Measurements from ENCODE around the gene EIF1B. TPM values are rescaled to one million over a fixed set of nuclear protein-coding genes. Genes with fewer than 3 reads are reported as not detected.

Gene EIF1B
- total and polyA plus RNA-seq, 2 of the 13 experiments (the other 11 are each of a cell fraction or from before 2014, with no cell fraction given) = 12.7 to 29.1 TPM

- TF ChIP-seq SRSF4 (IDR thresholded peaks at IDR 0.05; ENCODE audit: low read depth, low read length, poor library complexity, severe bottlenecking) = no peak
- no peak for TF ChIP-seq ZZZ3 (CRISPR knock-in tag; IDR thresholded peaks at IDR 0.05; ENCODE audit: borderline replicate concordance)
- TF ChIP-seq, protein P1, sequence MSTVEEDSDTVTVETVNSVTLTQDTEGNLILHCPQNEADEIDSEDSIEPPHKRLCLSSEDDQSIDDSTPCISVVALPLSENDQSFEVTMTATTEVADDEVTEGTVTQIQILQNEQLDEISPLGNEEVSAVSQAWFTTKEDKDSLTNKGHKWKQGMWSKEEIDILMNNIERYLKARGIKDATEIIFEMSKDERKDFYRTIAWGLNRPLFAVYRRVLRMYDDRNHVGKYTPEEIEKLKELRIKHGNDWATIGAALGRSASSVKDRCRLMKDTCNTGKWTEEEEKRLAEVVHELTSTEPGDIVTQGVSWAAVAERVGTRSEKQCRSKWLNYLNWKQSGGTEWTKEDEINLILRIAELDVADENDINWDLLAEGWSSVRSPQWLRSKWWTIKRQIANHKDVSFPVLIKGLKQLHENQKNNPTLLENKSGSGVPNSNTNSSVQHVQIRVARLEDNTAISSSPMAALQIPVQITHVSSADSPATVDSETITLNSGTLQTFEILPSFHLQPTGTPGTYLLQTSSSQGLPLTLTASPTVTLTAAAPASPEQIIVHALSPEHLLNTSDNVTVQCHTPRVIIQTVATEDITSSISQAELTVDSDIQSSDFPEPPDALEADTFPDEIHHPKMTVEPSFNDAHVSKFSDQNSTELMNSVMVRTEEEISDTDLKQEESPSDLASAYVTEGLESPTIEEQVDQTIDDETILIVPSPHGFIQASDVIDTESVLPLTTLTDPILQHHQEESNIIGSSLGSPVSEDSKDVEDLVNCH (CRISPR knock-in tag; IDR thresholded peaks at IDR 0.05) = no peak
- TF ChIP-seq ARNTL (CRISPR knock-in tag; IDR thresholded peaks at IDR 0.05) = no peak
- TF ChIP-seq, protein P2, sequence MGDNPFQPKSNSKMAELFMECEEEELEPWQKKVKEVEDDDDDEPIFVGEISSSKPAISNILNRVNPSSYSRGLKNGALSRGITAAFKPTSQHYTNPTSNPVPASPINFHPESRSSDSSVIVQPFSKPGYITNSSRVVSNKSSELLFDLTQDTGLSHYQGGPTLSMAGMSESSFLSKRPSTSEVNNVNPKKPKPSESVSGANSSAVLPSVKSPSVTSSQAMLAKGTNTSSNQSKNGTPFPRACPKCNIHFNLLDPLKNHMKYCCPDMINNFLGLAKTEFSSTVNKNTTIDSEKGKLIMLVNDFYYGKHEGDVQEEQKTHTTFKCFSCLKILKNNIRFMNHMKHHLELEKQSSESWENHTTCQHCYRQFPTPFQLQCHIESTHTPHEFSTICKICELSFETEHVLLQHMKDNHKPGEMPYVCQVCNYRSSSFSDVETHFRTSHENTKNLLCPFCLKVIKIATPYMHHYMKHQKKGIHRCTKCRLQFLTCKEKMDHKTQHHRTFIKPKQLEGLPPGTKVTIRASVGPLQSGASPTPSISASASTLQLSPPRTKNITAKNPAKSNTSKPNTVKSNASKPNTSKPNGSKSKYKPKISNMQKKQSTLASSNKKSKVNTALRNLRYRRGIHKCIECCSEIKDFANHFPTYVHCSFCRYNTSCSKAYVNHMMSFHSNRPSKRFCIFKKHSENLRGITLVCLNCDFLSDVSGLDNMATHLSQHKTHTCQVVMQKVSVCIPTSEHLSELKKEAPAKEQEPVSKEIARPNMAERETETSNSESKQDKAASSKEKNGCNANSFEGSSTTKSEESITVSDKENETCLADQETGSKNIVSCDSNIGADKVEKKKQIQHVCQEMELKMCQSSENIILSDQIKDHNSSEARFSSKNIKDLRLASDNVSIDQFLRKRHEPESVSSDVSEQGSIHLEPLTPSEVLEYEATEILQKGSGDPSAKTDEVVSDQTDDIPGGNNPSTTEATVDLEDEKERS (CRISPR knock-in tag; IDR thresholded peaks at IDR 0.05) = no peak
- no peak for TF ChIP-seq SNAPC2 (CRISPR knock-in tag; IDR thresholded peaks at IDR 0.05)
- TF ChIP-seq, protein P3, sequence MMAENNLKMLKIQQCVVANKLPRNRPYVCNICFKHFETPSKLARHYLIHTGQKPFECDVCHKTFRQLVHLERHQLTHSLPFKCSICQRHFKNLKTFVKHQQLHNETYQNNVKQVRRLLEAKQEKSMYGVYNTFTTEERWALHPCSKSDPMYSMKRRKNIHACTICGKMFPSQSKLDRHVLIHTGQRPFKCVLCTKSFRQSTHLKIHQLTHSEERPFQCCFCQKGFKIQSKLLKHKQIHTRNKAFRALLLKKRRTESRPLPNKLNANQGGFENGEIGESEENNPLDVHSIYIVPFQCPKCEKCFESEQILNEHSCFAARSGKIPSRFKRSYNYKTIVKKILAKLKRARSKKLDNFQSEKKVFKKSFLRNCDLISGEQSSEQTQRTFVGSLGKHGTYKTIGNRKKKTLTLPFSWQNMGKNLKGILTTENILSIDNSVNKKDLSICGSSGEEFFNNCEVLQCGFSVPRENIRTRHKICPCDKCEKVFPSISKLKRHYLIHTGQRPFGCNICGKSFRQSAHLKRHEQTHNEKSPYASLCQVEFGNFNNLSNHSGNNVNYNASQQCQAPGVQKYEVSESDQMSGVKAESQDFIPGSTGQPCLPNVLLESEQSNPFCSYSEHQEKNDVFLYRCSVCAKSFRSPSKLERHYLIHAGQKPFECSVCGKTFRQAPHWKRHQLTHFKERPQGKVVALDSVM (CRISPR knock-in tag; IDR thresholded peaks at IDR 0.05) = no peak
- no peak for TF ChIP-seq GATA4 (IDR thresholded peaks at IDR 0.05; ENCODE audit: borderline replicate concordance, low read depth)
- no peak for TF ChIP-seq ZNF362 (CRISPR knock-in tag; IDR thresholded peaks at IDR 0.05; ENCODE audit: borderline replicate concordance)
- TF ChIP-seq, protein P4, sequence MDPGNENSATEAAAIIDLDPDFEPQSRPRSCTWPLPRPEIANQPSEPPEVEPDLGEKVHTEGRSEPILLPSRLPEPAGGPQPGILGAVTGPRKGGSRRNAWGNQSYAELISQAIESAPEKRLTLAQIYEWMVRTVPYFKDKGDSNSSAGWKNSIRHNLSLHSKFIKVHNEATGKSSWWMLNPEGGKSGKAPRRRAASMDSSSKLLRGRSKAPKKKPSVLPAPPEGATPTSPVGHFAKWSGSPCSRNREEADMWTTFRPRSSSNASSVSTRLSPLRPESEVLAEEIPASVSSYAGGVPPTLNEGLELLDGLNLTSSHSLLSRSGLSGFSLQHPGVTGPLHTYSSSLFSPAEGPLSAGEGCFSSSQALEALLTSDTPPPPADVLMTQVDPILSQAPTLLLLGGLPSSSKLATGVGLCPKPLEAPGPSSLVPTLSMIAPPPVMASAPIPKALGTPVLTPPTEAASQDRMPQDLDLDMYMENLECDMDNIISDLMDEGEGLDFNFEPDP (CRISPR knock-in tag; conservative IDR thresholded peaks at IDR 0.05) = no peak
- TF ChIP-seq FOXK2 (IDR thresholded peaks at IDR 0.05) = no peak
- TF ChIP-seq SP5 (CRISPR knock-in tag; IDR thresholded peaks at IDR 0.05; ENCODE audit: borderline replicate concordance, low read depth) = no peak
- TF ChIP-seq ZNF276 (CRISPR knock-in tag; IDR thresholded peaks at IDR 0.05; ENCODE audit: low read depth) = no peak
- TF ChIP-seq HDAC2 (CRISPR knock-in tag; IDR thresholded peaks at IDR 0.05) = no peak
- TF ChIP-seq CAMTA2 (CRISPR knock-in tag; IDR thresholded peaks at IDR 0.05; ENCODE audit: borderline replicate concordance) = no peak
Measured at GRCh38 chr3:40309925-40310695, 603 bp downstream of the EIF1B start (continued).

All from HepG2 (cell line).